Spleen (tissue), 11 donors: ENCODE data around the gene PYGB. TPM values are rescaled to one million over a fixed set of nuclear protein-coding genes. Genes with fewer than 3 reads are reported as not detected.

Source experiments
- DNase-seq: peaks from one replicate; pipeline ENCODE4 v3.0.0-alpha.2; 2020
- H3K27ac ChIP-seq, 8 donors: fragments of 200-600 bp; sonication (generic) in 7 of 8; 1 replicate in 4 of 8; 2 replicates in 4 of 8; pipeline versions ENCODE4 v1.5.0 to v1.8.0; 2016 to 2021; ENCODE audit warnings: inconsistent platforms in 4 of 8, mild to moderate bottlenecking in 4 of 8, moderate library complexity in 1 of 8
- H3K27me3 ChIP-seq, 7 donors: fragments of 200-600 bp; sonication (generic) in 6 of 7; replicated peaks in 1 of 7; 1 replicate in 4 of 7; 2 replicates in 3 of 7; pipeline versions ENCODE4 v1.5.0 to v1.8.0; 2016 to 2021; ENCODE audit warnings: inconsistent platforms in 3 of 7, mild to moderate bottlenecking in 1 of 7
- H3K36me3 ChIP-seq, 6 donors: fragments of 200-600 bp; sonication (generic) in 5 of 6; 1 replicate in 4 of 6; 2 replicates in 2 of 6; pipeline versions ENCODE4 v1.5.0 to v1.8.0; 2016 to 2021; ENCODE audit warnings: inconsistent platforms in 2 of 6
- H3K4me1 ChIP-seq, 6 donors: fragments of 200-600 bp; sonication (generic) in 5 of 6; 1 replicate in 3 of 6; 2 replicates in 3 of 6; pipeline versions ENCODE4 v1.5.0 to v1.8.0; 2016 to 2021; ENCODE audit warnings: inconsistent platforms in 3 of 6
- H3K4me3 ChIP-seq, 8 donors: fragments of 200-600 bp; sonication (generic) in 7 of 8; 1 replicate in 4 of 8; 2 replicates in 4 of 8; pipeline versions ENCODE4 v1.5.0 to v1.8.0; 2016 to 2021; ENCODE audit warnings: inconsistent platforms in 4 of 8, mild to moderate bottlenecking in 4 of 8, moderate library complexity in 2 of 8
- H3K9me3 ChIP-seq, 8 donors: fragments of 200-600 bp; sonication (generic) in 7 of 8; 1 replicate in 4 of 8; 2 replicates in 4 of 8; pipeline versions ENCODE4 v1.5.0 to v1.8.0; 2016 to 2021; ENCODE audit warnings: inconsistent platforms in 4 of 8
- POLR2A ChIP-seq, 3 donors: fragments of 450-650 bp; IDR thresholded peaks; one replicate each; pipeline ENCODE4 v1.5.1; 2017; ENCODE audit warnings: antibody characterized with exemption in 3 of 3, mild to moderate bottlenecking in 1 of 3
- POLR2AphosphoS5 ChIP-seq, 3 donors: sonication (generic); formaldehyde crosslinking; IDR thresholded peaks; one replicate each; pipeline ENCODE4 v1.5.1; 2017; ENCODE audit warnings: antibody characterized with exemption in 3 of 3
- whole genome bisulfite sequencing, 5 donors: extraction: QIAGEN DNeasy Blood & Tissue Kit in 3 of 5; methylation state at CpG; one replicate each; pipeline versions ENCODE4 v1.1.5 to v1.1.7; 2013 to 2018; 5-methylcytosine and 5-hydroxymethylcytosine counted together
- intact Hi-C: fragments of 100-400 bp; cut with DNase I; formaldehyde crosslinking; loops from one replicate; pipeline ENCODE4 v1.15.0; 2023; ENCODE audit warnings: low total_unique reads
- polyA plus RNA-seq, 3 donors: library from polyadenylated mRNA; stranded (reverse); fragments of 200-250 nt; gene quantifications; one replicate each; pipeline ENCODE4 v1.2.1, GENCODE V29; 2013
- total RNA-seq, 7 donors: library from RNA; depleted of rRNA in 3 of 7; stranded (reverse); fragments of >200 nt in 3 of 7; fragmentation: NEBNext Ultra II Directional in 4 of 7; extraction: Animal tissue kit (Norgen Biotek cat#: 25700) in 4 of 7; gene quantifications; one replicate each; pipeline versions ENCODE4 v1.1.0 to v1.2.1, GENCODE V29; 2016 to 2021
- TF ChIP-seq, protein P1 (sequence below), 11 experiments: fragments of 200-600 bp in 7 of 11; fragments of 450-650 bp in 4 of 11; sonication (generic) in 4 of 11; IDR thresholded peaks in 8 of 11; conservative IDR thresholded peaks in 3 of 11; 1 replicate in 7 of 11; 2 replicates in 4 of 11; pipeline versions ENCODE4 v1.4.0 to v1.8.0; 2016 to 2021; ENCODE audit warnings: antibody characterized with exemption in 11 of 11, inconsistent platforms in 4 of 11, mild to moderate bottlenecking in 1 of 11
- donor health status: healthy with polysubstance abuse.
- donor health status: DM: no; HTN: no; CAD: no; lungs with moderate emphysema.
- donor health status: DM: no; HTN: no; CAD: no.
- donor health status: Bipolar disorder and iron deficiency.
- donor health status: healthy.
- donor health status: DM: no; HTN: no; CAD: no.
- donor health status: DM: yes; HTN: yes; CAD: no.

The PYGB gene
- total and polyA plus RNA-seq, 10 donors = 10.5 to 47.8 (median 32.3) TPM

DNA sequence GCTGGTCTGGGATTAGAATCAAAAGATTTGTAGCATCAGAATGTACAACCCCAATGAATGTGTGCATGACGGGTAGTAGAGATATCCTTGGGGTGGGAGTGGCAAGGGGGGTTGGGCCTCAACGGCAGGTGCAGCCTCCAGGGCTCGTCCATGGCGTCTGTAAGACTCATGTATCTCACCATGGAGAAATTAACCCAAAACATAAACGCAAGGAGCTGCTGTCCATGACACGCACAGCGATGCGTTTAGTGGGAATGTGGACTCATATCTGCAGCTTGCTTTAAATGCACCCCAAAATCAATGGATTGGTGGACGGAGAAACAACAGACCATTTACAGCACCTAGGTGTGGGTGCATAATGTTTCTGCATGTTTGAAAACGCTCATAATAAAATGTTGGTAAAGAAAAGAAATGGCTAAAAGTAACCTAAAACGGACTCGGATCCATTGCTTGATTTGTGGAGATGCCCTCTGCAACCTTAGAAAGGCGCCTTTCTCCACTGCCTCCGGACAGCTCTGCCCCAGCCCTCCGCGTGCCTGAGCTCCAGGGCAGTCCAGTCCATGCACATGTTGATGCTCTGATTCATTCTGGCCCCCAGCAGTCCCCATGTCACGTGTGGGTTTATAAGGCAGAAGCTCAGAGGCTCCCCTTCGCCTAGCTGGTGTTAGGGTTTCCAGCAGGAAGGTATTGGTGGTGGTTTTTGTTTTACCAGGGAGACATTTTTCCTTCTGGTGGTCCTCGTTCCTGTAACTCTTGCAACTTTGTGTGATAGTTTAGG lies 24.5 kb downstream of the PYGB start:
- Histone ChIP-seq H3K27me3 (no peaks in the 10 kb centered on the region), H3K36me3 (peaks cover 0 to 86% (median 70%) of the 10 kb centered on the region in 6 donors), H3K4me3 (no peak overlapping the region), H3K4me1 (no peaks in the 10 kb centered on the region), H3K9me3 (no peaks in the 10 kb centered on the region), H3K27ac (no peak overlapping the region)
- intact Hi-C loops = no loop called here
- peak; percentile 37 for DNase-seq
- TF ChIP-seq, protein P1, sequence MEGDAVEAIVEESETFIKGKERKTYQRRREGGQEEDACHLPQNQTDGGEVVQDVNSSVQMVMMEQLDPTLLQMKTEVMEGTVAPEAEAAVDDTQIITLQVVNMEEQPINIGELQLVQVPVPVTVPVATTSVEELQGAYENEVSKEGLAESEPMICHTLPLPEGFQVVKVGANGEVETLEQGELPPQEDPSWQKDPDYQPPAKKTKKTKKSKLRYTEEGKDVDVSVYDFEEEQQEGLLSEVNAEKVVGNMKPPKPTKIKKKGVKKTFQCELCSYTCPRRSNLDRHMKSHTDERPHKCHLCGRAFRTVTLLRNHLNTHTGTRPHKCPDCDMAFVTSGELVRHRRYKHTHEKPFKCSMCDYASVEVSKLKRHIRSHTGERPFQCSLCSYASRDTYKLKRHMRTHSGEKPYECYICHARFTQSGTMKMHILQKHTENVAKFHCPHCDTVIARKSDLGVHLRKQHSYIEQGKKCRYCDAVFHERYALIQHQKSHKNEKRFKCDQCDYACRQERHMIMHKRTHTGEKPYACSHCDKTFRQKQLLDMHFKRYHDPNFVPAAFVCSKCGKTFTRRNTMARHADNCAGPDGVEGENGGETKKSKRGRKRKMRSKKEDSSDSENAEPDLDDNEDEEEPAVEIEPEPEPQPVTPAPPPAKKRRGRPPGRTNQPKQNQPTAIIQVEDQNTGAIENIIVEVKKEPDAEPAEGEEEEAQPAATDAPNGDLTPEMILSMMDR (IDR thresholded peaks at IDR 0.05 in 8 of 11, conservative IDR thresholded peaks at IDR 0.05 in 3 of 11) = no peak
- no peak for TF ChIP-seq POLR2A (IDR thresholded peaks at IDR 0.05)
- TF ChIP-seq POLR2AphosphoS5 (IDR thresholded peaks at IDR 0.05) = no peak
- 90 to 96% (median 94%) methylated on average over 19 of the region's 19 CpGs for WGBS, 5 donors

DNA sequence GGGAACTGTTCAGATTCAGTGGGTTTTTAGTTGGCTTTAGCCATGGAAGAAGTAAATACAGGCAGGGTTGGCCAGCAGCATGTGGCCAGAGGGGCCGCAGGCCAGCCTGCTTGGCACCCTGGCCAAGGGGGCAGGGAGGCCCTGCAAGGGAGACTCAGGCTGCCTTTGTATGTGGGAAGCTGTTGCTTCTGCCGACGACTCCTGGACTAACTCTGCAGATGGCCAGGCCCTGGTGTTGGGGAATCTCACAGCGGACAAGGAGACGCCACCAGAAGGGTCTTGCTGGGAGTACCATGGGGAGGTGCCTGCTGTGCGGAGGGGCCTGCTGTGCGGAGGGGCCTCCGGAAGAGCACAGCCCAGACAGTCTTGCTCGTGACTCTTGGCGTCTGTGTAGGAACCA lies 25.2 kb downstream of the PYGB start:
- Histone ChIP-seq H3K4me3 (no peak overlapping the region), H3K27ac (no peak overlapping the region), H3K36me3 (peaks cover 0 to 92% (median 76%) of the 10 kb centered on the region in 6 donors), H3K4me1 (no peaks in the 10 kb centered on the region), H3K9me3 (no peaks in the 10 kb centered on the region), H3K27me3 (no peaks in the 10 kb centered on the region)
- TF ChIP-seq POLR2AphosphoS5 (IDR thresholded peaks at IDR 0.05) (no peak), POLR2A (IDR thresholded peaks at IDR 0.05) (no peak)
- TF ChIP-seq, protein P1 (IDR thresholded peaks at IDR 0.05 in 8 of 11, conservative IDR thresholded peaks at IDR 0.05 in 3 of 11) = no peak
- WGBS, 5 donors = 93 to 97% (median 94%) methylated on average over 10 of the region's 10 CpGs
- intact Hi-C loops = no loop called here
- peak; percentile 59 for DNase-seq

DNA sequence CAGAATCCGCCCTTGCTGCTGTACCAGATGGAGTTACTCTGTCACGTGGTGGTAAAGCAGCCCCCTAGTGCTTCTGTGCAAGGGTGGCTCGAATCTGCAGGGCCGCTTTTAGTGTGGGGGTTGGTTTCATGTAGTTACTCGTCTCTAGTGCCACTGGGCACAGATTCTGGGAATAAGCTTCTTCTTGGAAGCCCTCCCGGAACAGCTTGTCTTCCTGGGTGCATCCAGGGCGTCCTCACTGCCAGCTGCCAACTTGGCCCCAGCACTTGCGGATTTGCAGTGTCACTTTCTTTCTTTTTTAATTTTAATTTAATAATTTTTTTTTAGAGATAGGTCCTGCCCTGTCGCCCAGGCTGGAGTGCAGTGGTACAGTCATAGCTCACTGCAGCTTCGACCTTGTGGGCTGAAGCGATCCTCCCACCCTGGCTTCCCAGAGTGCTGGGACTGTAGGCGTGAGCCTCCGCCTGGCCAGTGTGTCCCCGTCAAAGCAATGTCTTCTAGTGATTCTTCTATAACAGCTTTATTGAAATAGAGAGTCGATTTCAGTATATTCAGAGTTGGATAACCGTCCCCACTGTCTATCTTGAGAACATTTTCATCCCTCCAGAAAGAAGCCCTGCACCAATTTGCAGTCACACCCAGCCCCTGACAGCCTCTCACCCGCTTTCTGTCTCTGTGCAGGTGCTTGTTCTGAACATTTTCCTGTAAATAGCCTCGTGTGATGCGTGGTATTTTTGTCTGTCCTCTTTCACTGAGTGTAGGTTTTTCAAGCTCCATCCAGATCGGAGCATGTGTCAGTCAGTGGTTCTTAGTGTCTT lies 25.9 kb downstream of the PYGB start:
- Histone ChIP-seq H3K4me1 (no peaks in the 10 kb centered on the region), H3K27me3 (no peaks in the 10 kb centered on the region), H3K9me3 (no peaks in the 10 kb centered on the region), H3K4me3 (no peak overlapping the region), H3K27ac (no peak overlapping the region), H3K36me3 (peaks cover 0 to 99% (median 81%) of the 10 kb centered on the region in 6 donors)
- DNase-seq = peak; percentile 44
- WGBS, 5 donors = 90 to 96% (median 93%) methylated on average over 20 of the region's 20 CpGs
- intact Hi-C loops = no loop called here
- TF ChIP-seq POLR2AphosphoS5 (IDR thresholded peaks at IDR 0.05) (no peak), POLR2A (IDR thresholded peaks at IDR 0.05) (no peak)
- TF ChIP-seq, protein P1 (IDR thresholded peaks at IDR 0.05 in 8 of 11, conservative IDR thresholded peaks at IDR 0.05 in 3 of 11) = no peak

DNA sequence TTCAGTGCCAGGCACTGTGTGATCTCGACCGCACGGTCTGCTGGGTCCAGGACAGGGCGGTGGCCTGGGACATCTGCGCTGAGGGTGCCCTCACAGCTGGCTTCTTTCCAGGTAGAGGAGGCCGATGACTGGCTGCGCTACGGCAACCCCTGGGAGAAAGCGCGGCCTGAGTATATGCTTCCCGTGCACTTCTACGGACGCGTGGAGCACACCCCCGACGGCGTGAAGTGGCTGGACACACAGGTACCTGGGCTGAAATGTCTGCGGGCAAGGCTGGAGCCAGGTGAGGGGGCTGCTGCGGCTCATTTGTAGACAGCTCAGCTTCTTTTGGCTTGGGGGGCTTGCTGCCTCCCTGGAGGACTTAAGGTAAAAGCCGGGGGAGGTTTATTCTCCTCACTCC lies 26.6 kb downstream of the PYGB start:
- H3K9me3 ChIP-seq = no peaks in the 10 kb centered on the region
- no peaks in the 10 kb centered on the region for H3K27me3 ChIP-seq
- WGBS, 5 donors = 90 to 99% (median 97%) methylated on average over 9 to 20 of the region's 20 CpGs
- no peaks in the 10 kb centered on the region for H3K4me1 ChIP-seq
- intact Hi-C loops = no loop called here
- H3K4me3 ChIP-seq = no peak overlapping the region
- no peak overlapping the region for H3K27ac ChIP-seq
- DNase-seq = peak; percentile 54
- TF ChIP-seq POLR2AphosphoS5 (IDR thresholded peaks at IDR 0.05) (no peak), POLR2A (IDR thresholded peaks at IDR 0.05) (no peak)
- TF ChIP-seq, protein P1 (IDR thresholded peaks at IDR 0.05 in 8 of 11, conservative IDR thresholded peaks at IDR 0.05 in 3 of 11) = no peak
- H3K36me3 ChIP-seq = peaks cover 0 to 100% (median 83%) of the 10 kb centered on the region in 6 donors
